ENCODE data around the gene DCXR.

- TF ChIP-seq, protein P1, sequence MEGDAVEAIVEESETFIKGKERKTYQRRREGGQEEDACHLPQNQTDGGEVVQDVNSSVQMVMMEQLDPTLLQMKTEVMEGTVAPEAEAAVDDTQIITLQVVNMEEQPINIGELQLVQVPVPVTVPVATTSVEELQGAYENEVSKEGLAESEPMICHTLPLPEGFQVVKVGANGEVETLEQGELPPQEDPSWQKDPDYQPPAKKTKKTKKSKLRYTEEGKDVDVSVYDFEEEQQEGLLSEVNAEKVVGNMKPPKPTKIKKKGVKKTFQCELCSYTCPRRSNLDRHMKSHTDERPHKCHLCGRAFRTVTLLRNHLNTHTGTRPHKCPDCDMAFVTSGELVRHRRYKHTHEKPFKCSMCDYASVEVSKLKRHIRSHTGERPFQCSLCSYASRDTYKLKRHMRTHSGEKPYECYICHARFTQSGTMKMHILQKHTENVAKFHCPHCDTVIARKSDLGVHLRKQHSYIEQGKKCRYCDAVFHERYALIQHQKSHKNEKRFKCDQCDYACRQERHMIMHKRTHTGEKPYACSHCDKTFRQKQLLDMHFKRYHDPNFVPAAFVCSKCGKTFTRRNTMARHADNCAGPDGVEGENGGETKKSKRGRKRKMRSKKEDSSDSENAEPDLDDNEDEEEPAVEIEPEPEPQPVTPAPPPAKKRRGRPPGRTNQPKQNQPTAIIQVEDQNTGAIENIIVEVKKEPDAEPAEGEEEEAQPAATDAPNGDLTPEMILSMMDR (IDR thresholded peaks at IDR 0.05 in 4 of 5, conservative IDR thresholded peaks at IDR 0.05 in 1 of 5), result no peak
- TF ChIP-seq POLR2A (IDR thresholded peaks at IDR 0.05), result no peak
These were observed 20.5 kb downstream of the DCXR start for GRCh38 chr17:82016875-82017459.

All from gastrocnemius medialis (tissue), 4 donors.